NOMO-1 treated with dmso at 0.1 percent for 144 hours (cell line): Measurements from ENCODE around the gene RALBP1.

Experiments
- DNase-seq: peaks from one replicate; lab custom pipeline; 2025; ENCODE audit not compliant: unreplicated experiment; lab: John Stamatoyannopoulos, UW

The RALBP1 gene

DNA sequence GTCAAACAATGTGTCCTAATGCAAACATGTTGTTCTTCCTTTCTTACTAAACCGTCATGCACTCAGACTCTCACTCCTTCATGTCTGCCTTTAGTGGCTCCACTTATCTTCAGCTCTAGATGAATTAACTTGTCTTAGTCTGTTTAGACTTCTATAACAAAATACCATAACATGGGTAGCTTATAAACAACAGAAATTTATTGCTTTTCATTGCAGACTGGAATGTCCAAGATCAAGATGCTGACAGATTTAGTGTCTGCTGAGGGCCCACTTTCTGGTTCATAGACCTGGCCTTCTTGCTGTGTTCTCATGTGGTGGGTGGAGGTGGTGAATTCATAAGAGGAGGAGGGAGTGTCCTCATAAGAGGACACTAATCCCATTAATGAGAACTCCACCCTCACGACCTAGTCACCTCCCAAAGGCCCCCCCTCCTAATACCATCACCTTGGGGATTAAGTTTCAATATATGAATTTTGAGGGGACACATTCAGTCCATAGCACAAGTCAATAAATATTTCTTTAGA lies 32.3 kb downstream of the RALBP1 start:
- no peak for DNase-seq

DNA sequence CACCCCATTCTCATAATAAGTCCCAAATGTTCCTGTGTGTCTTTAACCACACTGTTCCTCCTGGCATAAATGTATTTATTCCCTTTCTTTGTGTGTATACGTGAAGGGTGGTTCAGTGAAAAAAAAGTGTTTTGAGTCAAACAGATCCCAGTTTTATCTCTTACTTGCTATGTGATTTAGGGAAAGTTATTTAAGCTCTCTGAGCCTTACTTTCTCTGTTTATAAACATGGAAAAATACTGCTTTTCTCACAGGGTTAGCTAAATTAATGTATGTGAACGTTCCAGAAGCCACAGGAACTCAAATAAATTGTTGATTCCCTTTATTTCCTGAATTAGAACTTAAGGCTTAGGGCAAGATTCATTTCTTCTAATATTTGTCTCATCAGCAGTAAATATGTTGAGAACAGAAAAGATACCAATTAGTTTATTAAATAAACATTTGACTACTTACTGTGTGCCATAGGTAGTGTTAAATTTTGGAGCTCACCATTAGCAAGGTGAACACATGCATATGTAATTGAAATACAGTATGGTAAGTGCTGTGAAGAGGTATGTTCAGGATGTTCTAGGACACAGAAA lies 33.2 kb downstream of the RALBP1 start:
- DNase-seq = no peak

DNA sequence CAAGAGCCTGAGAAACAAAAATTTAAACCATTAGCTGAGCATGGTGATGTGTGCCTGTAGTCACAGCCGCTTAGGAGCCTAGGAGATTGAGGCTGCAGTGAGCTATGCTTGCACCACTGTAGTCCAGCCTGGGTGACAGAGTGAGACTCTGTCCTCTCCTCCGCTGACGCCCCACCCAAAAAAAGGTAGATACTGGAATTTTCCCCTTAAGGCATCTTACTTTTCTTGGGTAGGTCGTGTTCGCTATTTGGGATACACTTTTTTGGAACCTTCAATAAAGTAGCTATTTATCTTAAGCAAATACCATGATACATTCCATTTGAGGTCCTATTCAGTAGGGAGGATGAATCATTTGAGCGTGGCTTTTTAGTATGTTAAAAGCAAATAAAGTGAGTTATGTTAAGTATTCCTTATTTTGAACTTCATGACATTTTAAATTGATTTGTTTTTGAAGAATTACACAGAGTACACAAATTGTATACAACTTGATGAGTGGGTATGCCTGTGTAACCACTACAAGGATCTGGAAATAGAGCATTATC lies 38.7 kb downstream of the RALBP1 start:
- no peak for DNase-seq

DNA sequence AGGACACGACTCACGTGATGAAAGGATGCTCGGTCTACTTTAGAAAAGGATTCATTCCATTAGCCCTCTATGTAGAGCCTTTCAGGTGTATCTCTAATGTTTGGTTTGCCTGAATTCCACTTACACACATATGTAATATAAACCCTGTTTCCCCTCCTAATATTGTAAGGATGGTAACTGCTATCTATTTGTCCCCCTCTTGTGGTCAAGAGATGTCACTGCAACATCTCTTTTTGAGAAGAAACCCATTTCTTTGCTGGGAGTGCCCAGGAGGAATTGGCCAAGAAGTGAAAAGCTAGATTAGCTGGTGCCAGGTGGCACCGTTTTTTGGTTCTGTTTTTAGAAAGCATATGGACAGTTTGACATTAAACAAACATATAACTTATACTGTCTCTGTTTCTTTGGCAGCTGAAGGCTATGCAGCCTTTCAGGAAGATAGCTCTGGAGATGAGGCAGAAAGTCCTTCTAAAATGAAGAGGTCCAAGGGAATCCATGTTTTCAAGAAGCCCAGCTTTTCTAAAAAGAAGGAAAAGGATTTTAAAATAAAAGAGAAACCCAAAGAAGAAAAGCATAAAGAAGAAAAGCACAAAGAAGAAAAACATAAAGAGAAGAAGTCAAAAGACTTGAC lies 41.2 kb downstream of the RALBP1 start:
- DNase-seq = no peak

DNA sequence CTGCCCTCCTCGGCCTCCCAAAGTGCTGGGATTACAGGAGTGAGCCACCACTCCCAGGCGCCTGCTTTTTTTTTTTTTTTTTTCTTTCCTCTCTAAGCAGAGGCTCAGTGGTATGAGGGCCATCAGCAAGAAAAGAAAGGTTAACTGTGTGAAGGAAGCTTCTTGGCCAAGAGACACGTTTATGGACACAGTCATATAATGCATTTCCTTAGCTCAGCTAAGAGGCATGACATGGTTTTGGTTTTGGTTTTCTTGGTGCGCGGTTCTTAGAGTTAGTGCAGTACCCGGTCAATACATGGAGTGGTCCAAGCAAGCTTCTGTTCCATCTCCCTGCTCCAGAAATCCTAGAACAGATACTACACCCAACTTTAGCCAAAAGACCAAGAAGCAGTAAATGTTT lies 42.6 kb downstream of the RALBP1 start:
- DNase-seq = no peak

DNA sequence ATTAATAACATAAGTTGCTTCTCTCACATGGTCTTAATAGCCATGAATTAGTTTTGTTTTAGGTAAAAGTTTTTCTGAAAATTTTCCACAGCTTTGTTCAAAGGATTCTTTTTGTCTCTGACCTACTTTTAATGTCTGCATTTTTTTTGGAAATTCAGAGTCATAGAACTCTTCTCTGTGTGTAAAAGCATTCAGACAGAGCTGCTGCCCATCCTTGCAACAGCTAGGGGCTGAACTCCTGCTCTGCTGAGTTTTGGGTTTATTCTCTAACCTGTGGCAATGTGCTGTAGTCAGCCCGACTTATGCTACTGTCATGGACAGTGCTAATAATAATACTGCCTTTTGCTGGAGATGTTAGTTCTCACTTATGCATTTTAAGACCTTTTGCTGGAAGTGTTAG lies 44.1 kb downstream of the RALBP1 start:
- DNase-seq = no peak

DNA sequence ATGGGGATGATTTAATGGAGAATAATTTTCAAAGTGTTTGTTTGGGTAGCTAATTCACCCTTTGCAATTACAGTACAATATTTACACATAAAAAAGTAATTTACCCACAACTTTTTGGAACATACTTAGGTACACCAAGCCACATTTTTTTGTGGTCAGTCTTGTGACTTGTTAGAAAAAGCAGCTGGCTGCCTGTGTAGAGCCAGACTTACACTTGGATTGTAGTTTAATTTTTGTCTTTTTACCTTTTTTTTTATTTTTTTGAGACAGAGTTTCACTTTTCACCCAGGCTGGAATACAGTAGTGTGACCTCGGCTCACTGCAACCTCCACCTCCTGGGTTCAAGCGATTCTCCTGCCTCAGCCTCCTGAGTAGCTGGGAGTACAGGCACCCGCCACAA lies 45.4 kb downstream of the RALBP1 start:
- no peak for DNase-seq

DNA sequence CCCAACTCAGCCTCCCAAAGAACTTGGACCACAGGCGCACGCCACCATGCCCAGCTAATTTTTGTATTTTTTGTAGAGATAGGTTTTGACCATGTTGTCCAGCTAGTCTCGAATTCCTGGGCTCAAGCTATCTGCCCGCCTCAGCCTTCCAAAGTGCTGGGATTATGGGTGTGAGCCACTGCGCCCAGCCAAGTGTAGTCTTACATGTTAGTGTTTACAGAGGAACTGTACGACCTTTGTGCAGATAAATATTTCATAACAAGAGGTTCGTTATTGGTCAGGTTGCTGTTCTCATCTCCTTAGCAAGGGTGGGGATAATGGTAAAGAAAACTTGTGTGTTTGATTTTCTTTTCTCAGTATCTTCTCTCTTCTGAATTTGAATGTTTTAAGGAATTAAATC lies 46.5 kb downstream of the RALBP1 start:
- DNase-seq = no peak

DNA sequence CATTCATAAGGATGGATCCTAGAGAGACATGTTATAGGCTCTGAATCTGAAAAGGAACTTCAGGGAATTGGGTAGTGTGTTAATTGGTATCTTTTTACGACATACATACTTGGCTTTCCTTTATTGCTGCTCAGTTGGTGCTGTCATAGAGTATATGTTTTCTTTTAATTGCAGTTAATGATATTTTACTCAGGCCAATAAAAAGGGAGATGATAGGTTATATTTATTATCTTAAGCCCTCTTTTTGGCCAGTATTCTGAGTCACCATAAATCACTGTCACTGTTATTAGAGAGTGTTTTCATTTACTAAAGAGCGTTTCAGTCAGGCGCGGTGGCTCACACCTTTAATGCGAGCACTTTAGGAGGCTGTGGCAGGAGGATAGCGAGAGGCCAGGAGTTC lies 47.6 kb downstream of the RALBP1 start:
- no peak for DNase-seq

DNA sequence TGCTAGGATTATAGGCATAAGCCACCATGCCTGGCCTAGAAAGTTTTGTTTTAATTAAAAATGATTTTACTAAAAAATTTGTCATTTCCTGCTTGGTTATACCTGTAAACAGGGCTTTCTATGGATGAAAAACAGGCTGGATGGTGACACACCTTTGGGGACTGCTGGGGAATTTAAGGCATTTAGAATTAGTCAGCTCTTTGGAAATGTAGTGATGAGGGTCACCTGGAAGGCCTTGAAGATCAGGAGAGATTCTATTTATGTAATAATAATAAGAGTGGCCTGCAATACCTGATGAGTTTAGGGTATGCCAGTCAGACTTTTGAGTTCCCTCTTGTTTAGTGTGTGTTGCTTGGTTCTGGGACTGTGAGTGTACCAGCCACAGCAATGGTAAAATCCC lies 51.1 kb downstream of the RALBP1 start:
- DNase-seq = no peak

DNA sequence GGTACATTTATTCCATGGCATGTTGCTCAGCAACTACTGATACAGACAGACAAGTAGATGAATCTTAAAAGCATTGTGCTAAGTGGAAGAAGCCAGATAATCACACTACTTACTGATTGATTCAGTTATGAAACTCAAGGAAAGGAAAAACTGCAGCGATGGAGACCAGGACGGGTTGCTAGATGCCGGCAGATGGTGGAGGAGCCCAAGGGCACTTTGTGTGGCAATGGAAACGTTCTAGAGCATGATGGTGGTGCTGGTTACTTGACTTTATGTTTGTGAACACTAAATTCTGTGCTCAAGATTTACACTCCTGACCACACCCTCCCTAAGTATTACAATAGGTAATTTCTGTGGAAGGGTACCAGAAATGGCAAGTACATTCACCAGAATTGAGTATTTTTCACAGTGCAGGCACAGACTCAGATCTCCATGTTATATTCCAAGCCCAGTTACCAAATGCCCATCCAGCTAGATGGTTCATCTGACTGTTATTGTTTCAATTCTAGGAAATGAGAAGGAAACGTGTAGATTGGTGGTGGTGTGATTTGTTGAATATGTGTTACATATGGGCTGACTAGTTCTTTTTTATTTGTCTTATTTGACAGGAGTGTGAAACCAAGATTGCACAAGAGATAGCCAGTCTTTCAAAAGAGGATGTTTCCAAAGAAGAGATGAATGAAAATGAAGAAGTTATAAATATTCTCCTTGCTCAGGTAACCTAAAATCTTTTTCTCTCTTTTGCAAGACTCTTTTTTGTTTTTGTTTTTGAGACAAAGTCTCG lies 55.1 kb downstream of the RALBP1 start:
- peak; percentile 43 for DNase-seq

DNA sequence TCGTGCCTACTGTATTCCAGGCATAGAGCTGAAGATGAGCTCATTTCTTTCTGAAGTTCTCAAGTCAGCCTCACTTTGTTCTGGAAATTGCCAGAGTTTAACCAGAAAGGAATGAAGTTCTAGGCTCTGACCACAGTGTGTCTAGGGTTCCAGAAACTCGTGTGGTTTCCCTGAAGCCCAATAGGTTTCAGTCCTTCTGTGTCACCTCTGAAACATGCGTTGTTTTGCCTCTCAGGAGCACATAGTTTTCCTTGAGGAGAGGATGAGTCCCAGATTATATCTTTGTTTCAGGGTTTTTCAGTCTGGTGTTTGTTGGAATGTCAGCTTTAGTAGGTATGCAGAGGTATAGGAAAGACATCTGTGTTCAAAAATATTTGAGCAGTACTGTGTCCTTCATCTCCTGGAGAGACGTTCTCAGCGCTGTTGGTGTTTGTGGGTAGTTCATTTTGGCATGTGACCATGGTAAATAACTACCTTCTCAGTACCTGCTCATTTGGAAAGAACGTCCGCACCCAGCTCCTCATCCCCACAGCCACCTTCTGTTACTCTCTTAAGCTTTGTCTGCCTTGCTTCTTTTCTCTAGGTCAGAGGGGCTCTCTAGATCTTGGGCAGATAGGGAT lies 56.6 kb downstream of the RALBP1 start:
- DNase-seq = no peak

DNA sequence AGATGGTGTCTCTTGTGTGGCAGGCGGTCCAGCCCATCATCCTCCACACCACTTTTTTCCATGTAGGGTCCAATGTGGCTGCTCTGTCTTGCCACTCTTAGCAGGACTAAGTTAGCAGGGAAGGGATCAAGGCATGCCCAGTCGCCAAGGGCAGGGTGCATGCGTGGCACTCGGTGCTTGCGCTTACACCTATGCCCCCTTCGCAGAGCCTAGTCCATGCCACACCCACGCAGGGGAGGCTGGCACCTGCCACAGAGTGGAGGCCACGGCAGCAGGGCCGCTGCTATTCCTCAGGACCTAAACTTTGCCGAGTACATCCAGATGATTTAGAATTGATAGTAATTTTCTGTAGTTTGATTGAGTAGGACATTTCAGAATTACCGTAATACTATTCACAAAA lies 59.5 kb downstream of the RALBP1 start:
- DNase-seq = no peak

DNA sequence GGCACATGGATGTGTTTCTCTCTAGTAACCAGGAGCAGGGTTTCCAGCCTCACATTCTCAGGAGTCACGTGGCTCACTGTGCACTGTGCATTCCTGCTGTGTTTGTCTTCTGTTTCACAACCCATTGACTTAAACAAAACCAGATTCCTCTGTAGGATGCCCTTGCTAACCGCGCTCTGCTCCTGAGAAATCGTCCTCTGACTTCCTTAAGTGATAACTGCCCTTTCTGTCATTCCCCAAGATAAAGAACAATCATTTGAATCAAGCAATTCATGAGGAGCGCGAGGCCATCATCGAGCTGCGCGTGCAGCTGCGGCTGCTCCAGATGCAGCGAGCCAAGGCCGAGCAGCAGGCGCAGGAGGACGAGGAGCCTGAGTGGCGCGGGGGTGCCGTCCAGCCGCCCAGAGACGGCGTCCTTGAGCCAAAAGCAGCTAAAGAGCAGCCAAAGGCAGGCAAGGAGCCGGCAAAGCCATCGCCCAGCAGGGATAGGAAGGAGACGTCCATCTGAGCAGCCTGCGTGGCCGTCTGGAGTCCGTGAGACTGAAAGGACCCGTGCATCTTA lies 60.2 kb downstream of the RALBP1 start:
- no peak for DNase-seq

DNA sequence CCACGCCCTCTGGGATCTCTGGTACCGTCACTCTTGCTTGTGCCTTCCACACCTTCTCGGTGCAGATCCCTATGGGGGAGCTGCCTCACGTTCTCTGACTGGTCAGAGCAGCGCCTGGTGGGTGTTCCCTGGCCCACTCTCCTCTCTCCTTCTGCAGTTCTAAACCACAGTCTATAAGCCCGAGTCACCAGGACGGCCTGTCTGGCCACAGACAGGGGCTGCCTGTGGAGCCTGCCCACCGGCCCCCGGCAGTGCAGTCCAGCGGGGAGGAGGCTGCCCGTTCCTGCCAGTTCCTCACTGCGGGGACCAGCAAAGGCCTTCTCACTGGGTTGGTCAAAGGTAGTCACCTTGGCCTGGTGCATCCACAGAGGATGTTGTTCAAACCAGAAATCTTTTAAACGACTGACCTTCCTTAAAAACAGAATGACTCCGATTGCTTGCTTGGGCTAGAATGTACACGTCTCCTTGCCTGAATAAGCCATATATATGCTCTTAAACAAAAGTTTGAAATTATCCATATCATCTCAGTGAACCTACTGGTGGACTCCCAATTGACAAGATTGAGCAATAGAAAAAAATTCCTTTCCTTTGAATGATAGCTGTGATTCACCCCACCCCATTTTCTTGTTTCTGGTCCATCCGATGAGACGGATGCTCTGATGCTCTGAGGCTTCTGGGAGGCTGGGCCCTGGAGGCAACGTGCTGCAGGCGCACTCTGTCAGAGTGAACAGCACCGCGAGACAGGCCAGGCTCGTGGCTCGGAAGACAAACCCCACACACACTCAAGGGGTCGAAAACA lies 61.2 kb downstream of the RALBP1 start:
- no peak for DNase-seq

DNA sequence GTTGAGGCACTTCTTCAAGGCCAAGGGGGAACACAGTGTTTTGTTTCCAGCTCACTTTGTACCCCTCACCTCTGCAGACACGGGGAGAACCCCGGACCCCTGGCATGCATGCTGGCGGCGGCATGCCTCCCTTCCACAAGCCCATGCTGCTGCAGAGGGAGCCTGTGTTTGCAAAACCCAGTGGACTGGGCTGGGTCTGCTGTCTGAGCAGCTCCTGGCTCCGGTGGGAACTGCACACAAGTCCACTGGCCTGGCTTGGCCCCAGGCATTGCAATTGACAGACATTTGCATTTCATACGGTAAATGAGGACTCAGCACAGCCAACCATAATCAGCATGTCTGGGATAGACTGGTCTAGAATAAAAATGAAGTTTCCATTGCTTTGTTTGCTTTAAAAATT lies 62.4 kb downstream of the RALBP1 start:
- DNase-seq = no peak

DNA sequence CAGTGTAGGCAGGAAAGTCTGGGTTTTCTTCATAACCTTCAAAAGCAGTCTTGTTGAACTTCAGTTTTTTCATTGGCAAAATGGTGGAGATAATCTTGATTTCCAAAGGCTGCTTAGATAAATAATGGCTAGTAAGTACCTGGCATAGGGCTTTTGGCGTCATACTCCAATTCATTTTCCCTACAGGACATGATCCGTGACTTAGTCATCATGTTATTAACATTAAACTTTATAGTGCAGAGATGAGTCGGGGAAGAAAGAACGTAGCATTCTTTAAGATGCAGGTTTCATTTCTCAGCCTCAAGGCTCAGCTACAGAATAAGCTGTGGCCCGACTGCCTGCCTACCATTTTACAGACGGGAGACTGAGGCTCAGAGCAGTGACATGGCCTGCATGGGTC lies 64.0 kb downstream of the RALBP1 start:
- no peak for DNase-seq

DNA sequence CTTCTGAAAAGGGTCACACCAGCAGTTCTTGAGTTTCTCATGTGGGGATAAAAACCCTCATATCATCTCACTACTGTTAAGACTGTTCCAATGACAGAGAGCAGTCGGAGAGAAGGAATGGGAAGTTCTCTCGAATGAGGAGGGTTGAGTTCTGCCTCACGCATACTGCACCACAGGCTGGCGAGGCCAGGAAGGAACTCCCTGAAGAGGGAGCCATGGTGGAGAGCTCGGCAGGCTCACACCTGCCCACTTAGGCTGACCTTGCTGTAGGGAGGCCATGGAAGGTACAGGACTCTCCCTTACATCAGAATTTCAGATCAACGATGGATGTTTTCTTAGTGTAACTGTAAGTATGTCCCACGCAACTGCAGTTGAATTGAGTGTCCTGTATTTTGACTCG lies 64.6 kb downstream of the RALBP1 start:
- no peak for DNase-seq

DNA sequence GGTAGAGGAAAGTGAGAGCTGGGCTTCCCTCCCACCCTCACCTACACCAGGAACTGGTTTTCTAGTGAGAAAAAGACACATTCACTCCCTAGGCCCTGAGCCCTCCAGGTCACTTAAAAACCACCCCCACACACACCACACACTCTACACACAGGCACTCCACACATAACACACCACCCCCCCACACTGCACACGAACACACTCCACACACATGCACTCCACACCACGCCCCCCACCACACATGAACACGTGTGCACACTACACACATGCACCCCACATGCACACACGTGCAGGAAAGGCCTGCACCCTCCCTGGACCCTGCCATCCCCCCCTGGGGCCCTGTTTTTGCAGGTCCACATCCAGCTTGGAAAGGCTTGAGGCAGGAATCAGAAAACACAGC lies 67.6 kb downstream of the RALBP1 start:
- no peak for DNase-seq

DNA sequence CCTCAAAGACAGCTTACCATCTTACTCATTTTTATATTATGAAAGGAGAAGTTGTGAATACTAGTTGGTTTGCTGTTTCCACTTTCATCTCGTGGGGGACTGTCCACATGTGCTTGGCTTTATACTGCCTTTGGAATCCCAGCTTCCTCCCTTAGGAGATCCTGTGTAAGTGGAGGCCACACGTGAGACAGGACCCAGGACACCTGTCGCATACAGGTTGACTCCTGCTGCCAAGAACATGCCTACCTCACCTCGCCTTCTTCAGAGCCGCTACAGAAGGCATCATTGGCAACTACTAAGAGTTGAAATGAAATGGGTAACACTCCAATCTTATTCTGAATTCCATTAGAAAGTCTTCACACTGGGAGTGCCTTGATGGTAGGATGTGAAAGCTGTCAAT lies 69.7 kb downstream of the RALBP1 start:
- DNase-seq = no peak

DNA sequence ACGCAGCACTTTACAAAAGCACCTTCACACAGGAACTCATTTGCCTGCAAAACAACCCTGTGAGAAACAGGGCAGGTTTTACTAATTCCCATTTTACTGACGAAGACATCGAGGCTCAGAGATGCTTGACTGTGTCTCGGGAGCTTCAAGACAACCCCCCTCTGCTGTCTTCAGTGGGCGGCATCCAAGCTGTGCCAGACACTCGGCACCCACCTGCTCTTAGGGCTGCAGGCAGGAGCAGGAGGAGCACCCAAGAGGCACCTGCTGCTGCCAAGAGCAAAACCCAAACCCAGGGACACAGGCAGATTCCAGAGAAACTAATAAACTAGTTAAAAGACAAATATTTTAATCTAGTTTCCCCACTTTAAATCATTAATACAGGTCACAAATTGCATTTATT lies 71.2 kb downstream of the RALBP1 start:
- no peak for DNase-seq
